IgD-negative memory B cell (primary cell): ENCODE data around the gene LRRN3. TPM values are rescaled to one million over a fixed set of nuclear protein-coding genes. Genes with fewer than 3 reads are reported as not detected.
A peak's percentile ranks its signal among the peaks of the same experiment; 100 is the strongest.
"Not testable (repeated sequence)": the region's sequence is repeated elsewhere in the genome, so short reads cannot be mapped to it uniquely, and the experiment has no call there.

Source experiments
- H3K27ac Mint-ChIP-seq, 3 donors: one replicate each; pipeline ENCODE4 v1.8.0; 2020 to 2022; ENCODE audit warnings: mild to moderate bottlenecking in 3 of 3, mixed read lengths in 3 of 3, moderate library complexity in 1 of 3
- H3K27me3 Mint-ChIP-seq: one replicate; pipeline ENCODE4 v1.8.0; 2021; ENCODE audit warnings: mixed read lengths
- H3K36me3 Mint-ChIP-seq: one replicate; pipeline ENCODE4 v1.8.0; 2020; ENCODE audit warnings: mild to moderate bottlenecking, mixed read lengths
- H3K4me1 Mint-ChIP-seq, 3 donors: one replicate each; pipeline ENCODE4 v1.8.0; 2020 to 2022; ENCODE audit warnings: mixed read lengths in 3 of 3, mild to moderate bottlenecking in 1 of 3
- H3K4me3 Mint-ChIP-seq, 4 donors: one replicate each; pipeline ENCODE4 v1.8.0; 2020 to 2022; ENCODE audit warnings: mild to moderate bottlenecking in 4 of 4, mixed read lengths in 4 of 4, moderate library complexity in 3 of 4
- H3K9me3 Mint-ChIP-seq, 3 donors: one replicate each; pipeline ENCODE4 v1.8.0; 2020 to 2021; ENCODE audit warnings: mixed read lengths in 3 of 3, mild to moderate bottlenecking in 1 of 3
- polyA plus RNA-seq: library from polyadenylated mRNA; unstranded; fragments of 300-500 nt; fragmentation: Illumina TruSeq; gene quantifications from one replicate; pipeline ENCODE4 v1.2.3, GENCODE V29; 2021

LRRN3 gene
- polyA plus RNA-seq, 1 donor from 2014 or later: 2.7 TPM

DNA sequence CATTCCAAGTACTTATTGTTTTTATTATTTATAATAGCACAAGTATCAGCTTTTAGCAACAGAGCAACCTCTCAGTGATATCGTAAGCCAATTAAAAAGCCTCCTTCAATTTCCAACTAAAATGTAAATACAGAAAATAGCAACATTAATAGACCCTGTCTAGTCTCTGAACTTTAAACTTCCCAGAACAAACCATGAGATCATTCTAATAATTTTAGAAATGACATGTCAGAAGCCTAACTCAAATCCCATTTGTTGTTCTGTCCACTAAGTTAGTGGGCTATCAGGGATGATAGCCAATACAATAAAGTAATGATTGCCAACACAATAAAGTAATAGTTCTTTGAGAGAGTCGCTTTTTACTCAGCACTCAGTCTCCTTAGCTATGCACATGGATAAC, 22.3 kb upstream of the LRRN3 start:
- Mint-ChIP-seq H3K4me1 (peaks cover 0 to 2% (median 1%) of the 10 kb centered on the region in 3 donors), H3K36me3 (peaks cover 3% of the 10 kb centered on the region), H3K4me3 (no peak overlapping the region), H3K27me3 (no peaks in the 10 kb centered on the region), H3K27ac (no peak overlapping the region), H3K9me3 (peaks cover 0 to 4% (median 3%) of the 10 kb centered on the region in 3 donors)

DNA sequence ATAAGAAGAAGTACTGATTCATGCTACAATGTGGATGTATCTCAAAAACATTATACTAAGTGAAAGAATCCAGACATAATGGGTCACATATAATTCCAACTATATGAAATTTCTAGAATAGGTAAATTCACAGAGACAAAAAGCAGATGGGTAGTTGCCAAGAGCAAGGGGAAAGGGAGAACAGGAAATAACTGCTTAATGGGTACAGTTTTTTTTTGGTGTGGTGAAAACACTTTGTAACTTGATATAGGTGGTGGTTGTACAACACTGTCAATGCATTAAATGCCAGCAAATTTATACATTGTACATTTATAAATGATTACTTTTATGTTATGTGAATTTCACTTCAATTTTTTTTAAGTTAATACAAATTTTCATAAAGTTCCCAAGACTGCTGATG, 19.4 kb upstream of the LRRN3 start:
- no peaks in the 10 kb centered on the region for H3K36me3 Mint-ChIP-seq
- H3K9me3 Mint-ChIP-seq: no peaks in the 10 kb centered on the region
- H3K4me3 Mint-ChIP-seq: no peak overlapping the region
- H3K27me3 Mint-ChIP-seq: no peaks in the 10 kb centered on the region
- peaks cover 0 to 3% (median 3%) of the 10 kb centered on the region in 3 donors for H3K4me1 Mint-ChIP-seq
- no peak overlapping the region for H3K27ac Mint-ChIP-seq

DNA sequence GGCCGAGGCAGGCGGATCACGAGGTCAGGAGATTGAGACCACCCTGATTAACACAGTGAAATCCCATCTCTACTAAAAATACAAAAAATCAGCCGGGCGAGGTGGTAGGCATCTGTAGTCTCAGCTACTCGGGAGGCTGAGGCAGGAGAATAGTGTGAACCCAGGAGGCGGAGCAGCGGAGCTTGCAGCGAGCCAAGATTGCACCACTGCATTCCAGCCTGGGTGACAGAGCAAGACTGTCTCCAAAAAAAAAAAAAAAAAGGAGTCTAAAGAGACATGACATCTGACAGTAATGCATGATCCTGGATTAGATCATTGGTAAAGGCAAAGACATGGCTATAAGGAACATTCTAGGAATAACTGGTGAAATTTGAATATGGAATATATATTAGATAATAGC, 18.3 kb upstream of the LRRN3 start:
- H3K9me3 Mint-ChIP-seq, H3K4me3 Mint-ChIP-seq, H3K27ac Mint-ChIP-seq, H3K36me3 Mint-ChIP-seq, H3K27me3 Mint-ChIP-seq, H3K4me1 Mint-ChIP-seq: not testable (repeated sequence)

DNA sequence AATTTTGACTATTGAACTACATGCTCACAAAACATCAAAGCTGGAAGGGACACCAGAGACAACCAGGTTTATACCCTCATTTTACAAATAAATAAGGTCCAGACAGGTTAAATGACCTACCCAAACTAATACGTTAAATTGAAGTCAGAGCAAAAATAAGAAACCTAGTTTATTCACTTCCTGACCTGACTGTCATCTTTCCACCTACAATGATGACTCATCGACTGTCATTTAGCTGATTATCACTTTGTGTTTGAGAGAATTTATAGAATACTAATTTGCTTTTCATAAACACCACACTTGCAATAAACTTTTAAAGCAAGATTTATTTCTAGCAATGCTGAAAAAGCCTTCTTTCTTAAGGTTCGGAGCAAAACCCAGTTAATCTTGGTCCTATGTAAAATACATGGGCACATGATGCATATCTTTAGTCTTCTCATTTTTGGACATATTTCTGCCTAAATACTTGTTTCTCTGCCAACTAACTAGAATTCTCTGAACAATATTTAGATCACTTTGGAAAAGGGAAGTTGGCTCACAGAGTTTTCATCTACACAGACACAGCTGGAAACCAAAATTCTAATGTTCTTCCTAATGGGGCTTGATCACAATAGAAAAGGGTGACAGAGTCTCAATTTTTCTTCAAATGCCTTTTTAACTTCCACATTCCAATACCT, 16.7 kb upstream of the LRRN3 start:
- Mint-ChIP-seq H3K27ac (no peak overlapping the region), H3K9me3 (no peaks in the 10 kb centered on the region), H3K27me3 (no peaks in the 10 kb centered on the region), H3K36me3 (no peaks in the 10 kb centered on the region), H3K4me3 (no peak overlapping the region), H3K4me1 (peaks cover 0 to 1% (median 1%) of the 10 kb centered on the region in 3 donors)

DNA sequence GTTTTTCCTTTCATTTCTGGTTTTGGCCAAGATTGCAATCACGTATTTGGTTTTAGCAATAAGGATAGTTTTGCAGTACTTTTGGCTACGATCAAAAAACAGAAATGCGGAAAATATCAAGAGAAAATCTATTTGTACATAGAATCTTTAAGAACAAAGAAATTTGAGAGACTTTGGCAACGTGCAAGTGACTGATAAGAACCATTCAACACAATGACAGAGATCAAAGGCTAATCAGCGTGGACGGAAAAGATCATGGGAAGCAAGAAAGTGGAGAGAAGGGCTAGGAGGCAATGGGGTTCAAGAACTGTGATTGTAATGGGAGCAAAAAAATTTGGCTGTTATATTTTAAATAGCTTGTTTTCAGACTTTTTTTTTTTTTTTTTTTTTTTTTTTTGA, 16.2 kb upstream of the LRRN3 start:
- no peaks in the 10 kb centered on the region for H3K9me3 Mint-ChIP-seq
- no peak overlapping the region for H3K4me3 Mint-ChIP-seq

DNA sequence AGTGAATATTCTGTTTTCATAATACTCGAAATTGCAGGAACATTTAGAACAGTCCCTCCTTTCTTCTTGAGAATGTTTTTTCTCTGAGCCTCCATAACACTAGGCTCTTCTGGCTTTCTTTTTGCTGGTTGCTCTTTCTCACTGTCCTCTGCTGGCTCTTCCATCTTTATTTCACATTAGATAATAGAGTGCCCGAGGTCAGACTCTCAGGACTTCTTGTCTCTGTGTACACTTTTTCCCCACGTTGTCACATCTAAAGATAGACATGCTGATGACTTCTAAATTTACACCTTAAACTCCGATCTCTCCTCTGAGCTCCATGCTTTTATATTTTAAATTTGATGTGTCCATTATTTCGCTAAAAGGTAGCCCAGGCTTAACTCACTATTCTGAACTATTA, 15.4 kb upstream of the LRRN3 start:
- H3K27ac Mint-ChIP-seq: no peak overlapping the region
- H3K4me3 Mint-ChIP-seq: no peak overlapping the region
- H3K36me3 Mint-ChIP-seq: no peaks in the 10 kb centered on the region
- peaks cover 0 to 1% (median 1%) of the 10 kb centered on the region in 3 donors for H3K4me1 Mint-ChIP-seq
- H3K9me3 Mint-ChIP-seq: no peaks in the 10 kb centered on the region
- H3K27me3 Mint-ChIP-seq: no peaks in the 10 kb centered on the region

More for the DNA sequence above, 16.2 kb upstream of the LRRN3 start:
- H3K36me3 Mint-ChIP-seq: no peaks in the 10 kb centered on the region
- peaks cover 0 to 1% (median 1%) of the 10 kb centered on the region in 3 donors for H3K4me1 Mint-ChIP-seq
- no peaks in the 10 kb centered on the region for H3K27me3 Mint-ChIP-seq
- no peak overlapping the region for H3K27ac Mint-ChIP-seq

DNA sequence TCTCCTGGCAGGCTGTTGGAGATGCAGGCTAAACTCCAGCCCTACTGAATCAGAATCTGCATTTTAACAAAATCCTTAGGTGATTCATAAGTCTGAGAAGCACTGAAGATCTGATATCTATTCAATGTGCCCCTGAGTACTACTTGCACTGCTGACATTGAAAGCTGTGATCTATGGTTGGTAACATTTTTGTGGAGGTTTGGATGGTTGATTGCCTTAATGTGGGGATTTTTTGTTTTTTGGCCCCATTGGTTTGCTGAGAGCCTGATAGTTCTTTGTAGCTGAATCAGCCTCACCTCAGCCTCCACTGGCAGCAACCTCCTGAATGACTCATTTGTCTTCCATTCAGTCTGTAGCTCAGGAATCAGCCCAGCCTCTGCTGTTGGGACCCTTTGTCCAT, 14.7 kb upstream of the LRRN3 start:
- Mint-ChIP-seq H3K36me3 (no peaks in the 10 kb centered on the region), H3K4me3 (no peak overlapping the region), H3K4me1 (peaks cover 0 to 1% (median 1%) of the 10 kb centered on the region in 3 donors), H3K27me3 (no peaks in the 10 kb centered on the region), H3K27ac (no peak overlapping the region), H3K9me3 (no peaks in the 10 kb centered on the region)

DNA sequence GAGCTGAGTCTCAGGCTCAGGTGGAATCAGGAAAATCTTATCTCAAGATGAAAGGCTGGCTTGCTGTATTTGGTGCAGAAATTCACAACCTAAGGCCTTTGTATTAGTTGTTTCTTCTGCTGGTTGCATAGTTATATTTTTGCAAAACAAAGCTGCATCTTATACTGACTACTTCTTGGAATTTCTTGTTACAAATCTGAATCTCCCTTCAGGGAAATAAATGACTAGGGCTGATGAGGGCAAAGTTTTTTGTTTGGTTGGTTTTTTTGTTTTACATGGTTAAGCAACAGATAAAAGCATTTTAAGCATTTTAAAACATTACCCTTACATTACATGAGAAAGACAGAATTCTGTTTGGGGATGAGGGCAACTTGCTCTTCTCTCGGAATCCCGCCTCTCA, 13.9 kb upstream of the LRRN3 start:
- H3K27ac Mint-ChIP-seq: no peak overlapping the region

DNA sequence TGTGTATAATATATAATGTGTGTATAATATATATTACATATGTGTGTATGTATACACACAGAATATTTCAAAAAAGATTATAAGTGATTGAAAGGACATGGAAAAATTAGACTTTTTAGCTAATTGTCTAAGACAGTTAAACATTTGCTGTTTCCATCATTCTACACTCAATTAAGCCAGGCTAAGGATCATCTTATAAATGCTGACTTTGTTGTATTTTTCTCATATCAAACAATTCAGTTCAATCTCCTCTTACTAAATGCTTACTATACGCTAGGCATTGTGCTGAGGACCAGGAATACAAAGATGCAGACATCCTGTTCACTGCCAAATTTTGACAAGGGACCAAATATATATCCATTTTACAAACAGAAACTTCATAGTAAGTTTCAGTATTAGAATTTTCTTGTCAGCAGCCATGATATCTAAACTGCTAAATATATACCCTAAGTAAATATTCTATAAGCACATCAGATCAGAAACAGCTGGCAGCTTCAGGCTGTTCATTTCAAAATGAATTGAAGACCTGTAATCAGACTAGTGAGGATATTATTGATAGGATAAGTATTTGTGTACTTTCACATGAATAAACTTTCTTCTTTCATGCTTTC, 10.3 kb upstream of the LRRN3 start:
- peaks cover 0 to 3% (median 2%) of the 10 kb centered on the region in 3 donors for H3K9me3 Mint-ChIP-seq
- H3K27me3 Mint-ChIP-seq: no peaks in the 10 kb centered on the region
- peaks cover 1% of the 10 kb centered on the region for H3K36me3 Mint-ChIP-seq
- H3K27ac Mint-ChIP-seq: no peak overlapping the region
- no peak overlapping the region for H3K4me3 Mint-ChIP-seq
- peaks cover 18 to 28% (median 19%) of the 10 kb centered on the region in 3 donors for H3K4me1 Mint-ChIP-seq

More for the DNA sequence above, 13.9 kb upstream of the LRRN3 start:
- Mint-ChIP-seq H3K36me3 (no peaks in the 10 kb centered on the region), H3K27me3 (no peaks in the 10 kb centered on the region), H3K9me3 (no peaks in the 10 kb centered on the region), H3K4me1 (peaks cover 1 to 6% (median 1%) of the 10 kb centered on the region in 3 donors), H3K4me3 (no peak overlapping the region)

DNA sequence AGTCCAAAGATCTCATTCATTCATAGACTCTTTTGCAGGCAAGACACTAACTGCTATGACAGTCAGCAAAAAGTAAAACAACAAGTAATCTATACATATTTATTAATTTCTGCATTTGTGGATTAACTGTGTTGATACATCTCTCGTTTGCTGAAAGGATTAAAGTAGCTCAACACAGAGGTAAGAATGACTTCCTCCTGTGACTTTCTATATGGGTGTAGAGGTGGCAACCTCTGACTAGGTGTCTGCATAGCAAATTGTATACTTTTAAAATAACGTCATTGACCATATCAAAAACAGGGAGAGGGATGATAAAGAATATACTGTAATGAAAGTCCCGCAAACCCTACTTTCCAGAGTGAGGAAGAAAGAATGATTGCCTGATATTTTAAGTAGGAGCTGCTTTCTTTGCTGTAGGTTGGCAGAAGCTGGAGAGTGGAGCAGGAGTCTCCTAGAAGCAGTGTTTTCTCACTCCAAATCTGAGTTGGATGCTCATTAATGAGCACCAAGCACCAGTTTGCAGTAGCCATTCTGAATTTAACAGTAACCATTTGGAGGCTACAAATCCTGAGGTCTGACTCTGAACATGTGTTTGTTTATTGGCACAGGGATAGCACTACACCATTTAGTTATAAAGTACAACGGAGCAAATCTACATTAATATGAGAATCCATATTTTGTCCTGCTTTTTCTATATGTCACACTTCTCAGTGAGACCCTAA, 9.2 kb upstream of the LRRN3 start:
- Mint-ChIP-seq H3K4me3 (no peak overlapping the region), H3K36me3 (peaks cover 1% of the 10 kb centered on the region), H3K27ac (no peak overlapping the region), H3K27me3 (no peaks in the 10 kb centered on the region), H3K4me1 (peaks cover 18 to 28% (median 19%) of the 10 kb centered on the region in 3 donors), H3K9me3 (peaks cover 0 to 5% (median 2%) of the 10 kb centered on the region in 3 donors)

DNA sequence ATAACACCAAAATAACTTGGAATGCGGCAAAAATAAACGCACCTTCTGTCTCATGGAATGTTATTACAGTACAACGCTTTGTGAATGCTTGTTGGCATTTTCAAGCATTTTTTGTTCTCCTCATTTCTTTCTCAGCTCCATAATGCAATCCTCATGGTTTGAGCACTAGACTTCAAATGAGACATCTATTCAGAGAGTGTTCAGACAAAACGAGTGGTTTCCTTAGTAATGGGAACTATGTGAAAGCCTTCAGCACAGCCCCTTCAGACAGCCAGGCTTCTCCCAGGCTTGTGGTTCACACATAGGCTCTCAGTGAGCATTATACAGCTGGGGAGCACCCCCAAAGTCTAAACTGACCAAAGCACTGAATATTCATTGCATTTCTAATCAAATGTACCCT, 8.6 kb upstream of the LRRN3 start:
- Mint-ChIP-seq H3K9me3 (peaks cover 0 to 5% (median 2%) of the 10 kb centered on the region in 3 donors), H3K36me3 (peaks cover 1% of the 10 kb centered on the region), H3K27ac (no peak overlapping the region), H3K27me3 (no peaks in the 10 kb centered on the region), H3K4me3 (no peak overlapping the region), H3K4me1 (peaks cover 18 to 28% (median 19%) of the 10 kb centered on the region in 3 donors)

DNA sequence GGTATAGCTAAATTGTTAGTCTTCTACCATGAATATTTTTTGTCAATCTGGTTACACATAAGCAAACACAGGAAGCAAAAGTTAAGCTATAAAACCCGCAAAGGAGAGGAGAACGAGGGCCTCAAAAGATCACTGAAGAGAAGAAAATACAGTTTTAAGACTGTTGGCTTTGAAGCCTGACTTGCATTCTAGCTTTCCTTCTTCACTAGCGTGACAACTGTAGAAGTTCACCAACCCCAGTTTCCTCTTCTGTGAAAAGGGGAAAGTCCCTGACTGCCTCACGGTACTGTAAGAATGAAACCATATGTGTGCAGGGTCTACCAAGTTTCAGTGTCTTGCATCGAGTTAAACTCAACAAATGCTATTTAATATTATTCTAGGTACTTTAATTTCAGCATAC, 7.5 kb upstream of the LRRN3 start:
- Mint-ChIP-seq H3K36me3 (peaks cover 1% of the 10 kb centered on the region), H3K4me3 (peak overlapping the region in 2 of 4 donors; percentile 19 to 47), H3K27me3 (no peaks in the 10 kb centered on the region), H3K4me1 (peaks cover 18 to 28% (median 19%) of the 10 kb centered on the region in 3 donors), H3K9me3 (peaks cover 0 to 5% (median 2%) of the 10 kb centered on the region in 3 donors), H3K27ac (no peak overlapping the region)

DNA sequence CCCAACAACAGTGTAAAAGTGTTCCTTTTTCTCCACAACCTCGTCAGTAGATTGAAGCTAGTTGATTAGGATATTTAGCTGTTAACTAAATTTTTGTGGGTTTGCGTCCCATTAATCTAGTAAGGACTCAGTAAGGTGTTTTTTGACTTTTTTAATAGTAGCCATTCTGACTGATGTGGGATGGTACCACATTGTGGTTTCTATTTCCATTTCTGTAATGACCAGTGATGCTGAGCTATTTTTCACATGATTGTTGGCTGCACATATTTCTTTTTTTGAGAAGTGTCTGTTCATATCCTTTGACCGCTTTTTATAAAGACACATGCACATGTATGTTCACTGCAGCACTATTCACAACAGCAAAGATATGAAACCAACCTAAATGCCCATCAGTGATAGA, 5.6 kb upstream of the LRRN3 start:
- no peaks in the 10 kb centered on the region for H3K27me3 Mint-ChIP-seq
- peaks cover 0 to 5% (median 2%) of the 10 kb centered on the region in 3 donors for H3K9me3 Mint-ChIP-seq
- peaks cover 18 to 28% (median 19%) of the 10 kb centered on the region in 3 donors for H3K4me1 Mint-ChIP-seq
- no peak overlapping the region for H3K27ac Mint-ChIP-seq
- H3K4me3 Mint-ChIP-seq: no peak overlapping the region
- peaks cover 1% of the 10 kb centered on the region for H3K36me3 Mint-ChIP-seq

DNA sequence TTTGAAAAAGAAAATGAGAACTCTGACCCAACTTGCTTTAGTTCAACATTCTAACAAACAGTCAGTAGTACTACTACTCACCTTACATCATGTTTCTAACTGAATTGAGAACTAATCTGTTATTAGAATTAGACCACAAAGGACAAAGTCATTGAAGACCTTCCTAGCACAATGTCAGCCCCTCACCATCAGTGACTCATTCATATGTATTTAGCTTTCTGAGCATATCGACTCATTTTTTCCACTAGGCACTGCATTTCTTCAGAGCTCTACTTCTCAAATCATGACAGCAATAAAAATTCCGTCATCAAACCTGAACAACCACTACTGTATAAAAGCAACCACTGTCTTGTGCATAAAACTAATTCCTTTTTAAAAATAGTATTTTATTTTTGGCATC, 4.4 kb upstream of the LRRN3 start:
- Mint-ChIP-seq H3K9me3 (peaks cover 0 to 5% (median 2%) of the 10 kb centered on the region in 3 donors), H3K27ac (no peak overlapping the region), H3K27me3 (no peaks in the 10 kb centered on the region), H3K36me3 (peaks cover 1% of the 10 kb centered on the region), H3K4me1 (peaks cover 18 to 27% (median 19%) of the 10 kb centered on the region in 3 donors), H3K4me3 (no peak overlapping the region)

DNA sequence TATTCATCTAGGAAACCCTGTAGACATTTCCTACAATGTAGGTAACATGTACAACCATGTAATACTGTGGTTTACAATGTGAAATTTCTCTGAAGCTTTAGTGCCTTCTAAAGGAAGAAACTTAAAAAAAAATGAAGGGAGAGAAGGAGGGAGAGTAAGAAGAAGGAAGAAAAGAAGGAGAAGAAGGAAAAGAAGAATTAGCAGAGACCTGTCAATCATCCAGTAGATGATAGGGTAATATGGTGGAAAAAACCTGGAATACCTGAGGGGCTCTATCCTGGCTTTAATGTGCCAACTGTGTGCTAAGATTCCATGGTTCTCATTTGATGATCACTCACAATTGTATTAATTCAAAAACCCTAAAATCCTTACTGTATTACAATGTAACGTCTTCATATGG, 2.6 kb upstream of the LRRN3 start:
- Mint-ChIP-seq H3K36me3 (peaks cover 1% of the 10 kb centered on the region), H3K27me3 (no peaks in the 10 kb centered on the region), H3K27ac (no peak overlapping the region), H3K9me3 (peaks cover 0 to 5% (median 2%) of the 10 kb centered on the region in 3 donors), H3K4me3 (no peak overlapping the region), H3K4me1 (peaks cover 12 to 14% (median 13%) of the 10 kb centered on the region in 3 donors)
